ENCODE measurements around the gene ERBB4. TPM values are rescaled to one million over a fixed set of nuclear protein-coding genes. Genes with fewer than 3 reads are reported as not detected.

ERBB4 gene
- total RNA-seq, 1 experiment from 2014 or later = 0.04 TPM

DNA sequence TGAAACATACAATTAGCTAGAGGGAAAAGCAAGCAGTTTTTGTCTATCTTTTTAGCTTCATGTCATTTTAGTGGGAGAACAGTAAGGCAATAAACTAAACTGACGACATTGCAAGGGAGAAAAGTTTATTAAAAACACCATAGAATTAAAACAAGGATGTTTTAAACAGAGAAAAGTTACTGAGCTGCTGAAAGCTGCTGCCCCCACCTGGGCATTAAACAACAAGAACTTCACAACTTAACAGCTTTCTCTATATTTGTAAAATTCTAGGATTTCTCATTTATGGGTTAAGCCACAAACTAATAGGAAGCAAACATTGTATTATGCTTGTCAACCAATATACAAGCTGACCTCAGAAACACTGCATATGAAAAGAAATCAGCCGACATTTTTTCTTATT is 289.2 kb downstream of the ERBB4 start:
- Histone ChIP-seq H2AK5ac (ENCODE audit: insufficient read length, low read length) (no peak overlapping the region), H3K56ac (ENCODE audit: insufficient read length, low read depth, low read length) (no peak overlapping the region), H3K14ac (ENCODE audit: insufficient read depth, low read length) (no peak overlapping the region), H2BK12ac (ENCODE audit: insufficient read length, low read depth, low read length) (no peak overlapping the region), H3T11ph (ENCODE audit: low read length) (no peak overlapping the region), H3K27me3 (ENCODE audit: insufficient read depth, low read length) (no peaks in the 10 kb centered on the region), H3K79me1 (ENCODE audit: insufficient read depth, low read depth, low read length, poor library complexity, severe bottlenecking) (no peaks in the 10 kb centered on the region), H3K18ac (ENCODE audit: insufficient read length, low read depth, low read length) (no peak overlapping the region), H3K27ac (ENCODE audit: insufficient read length, low read depth, low read length) (no peak overlapping the region), H3K4me2 (ENCODE audit: insufficient read depth, insufficient read length, low read length) (no peak overlapping the region), H3K9ac (ENCODE audit: extremely low read depth, insufficient read length, low read length) (no peak overlapping the region), H3K23me2 (ENCODE audit: insufficient read length, low read depth, low read length, poor library complexity, severe bottlenecking) (no peaks in the 10 kb centered on the region), H3K79me2 (ENCODE audit: insufficient read depth, low read length) (no peaks in the 10 kb centered on the region), H2BK15ac (ENCODE audit: low read depth, low read length) (no peak overlapping the region), H3K4ac (ENCODE audit: low read depth, low read length) (no peak overlapping the region), H4K5ac (ENCODE audit: insufficient read length, low read depth, low read length) (no peak overlapping the region), H4K20me1 (ENCODE audit: control insufficient read depth, insufficient read depth, insufficient read length) (no peaks in the 10 kb centered on the region), H3K4me1 (ENCODE audit: insufficient read depth, low read length) (no peaks in the 10 kb centered on the region), H4K91ac (ENCODE audit: insufficient read length, low read depth, low read length) (no peak overlapping the region), H3K23ac (ENCODE audit: insufficient read length, low read depth, low read length) (no peak overlapping the region), H4K8ac (replicated peaks; ENCODE audit: insufficient read length, low read depth, low read length) (no peak overlapping the region), H2BK120ac (ENCODE audit: low read depth, low read length, poor library complexity, severe bottlenecking) (no peak overlapping the region), H2BK5ac (ENCODE audit: insufficient read length, low read length) (no peak overlapping the region), H3K9me3 (ENCODE audit: control insufficient read depth, low read depth, low read length) (no peaks in the 10 kb centered on the region), H2BK20ac (ENCODE audit: low read depth, low read length, poor library complexity, severe bottlenecking) (no peak overlapping the region), H2AFZ (ENCODE audit: low read length) (no peak overlapping the region)
- Mint-ChIP-seq H3K27me3 (ENCODE audit: low read depth) (no peaks in the 10 kb centered on the region), H3K27ac (no peak overlapping the region), H3K9me3 (no peaks in the 10 kb centered on the region), H3K4me3 (no peak overlapping the region), H3K4me1 (peaks cover 6 to 11% of the 10 kb centered on the region in 2 experiments), H3K36me3 (ENCODE audit: insufficient read depth in 1 of 3, low read depth in 3 of 3) (no peaks in the 10 kb centered on the region)
- TF ChIP-seq, protein P1, sequence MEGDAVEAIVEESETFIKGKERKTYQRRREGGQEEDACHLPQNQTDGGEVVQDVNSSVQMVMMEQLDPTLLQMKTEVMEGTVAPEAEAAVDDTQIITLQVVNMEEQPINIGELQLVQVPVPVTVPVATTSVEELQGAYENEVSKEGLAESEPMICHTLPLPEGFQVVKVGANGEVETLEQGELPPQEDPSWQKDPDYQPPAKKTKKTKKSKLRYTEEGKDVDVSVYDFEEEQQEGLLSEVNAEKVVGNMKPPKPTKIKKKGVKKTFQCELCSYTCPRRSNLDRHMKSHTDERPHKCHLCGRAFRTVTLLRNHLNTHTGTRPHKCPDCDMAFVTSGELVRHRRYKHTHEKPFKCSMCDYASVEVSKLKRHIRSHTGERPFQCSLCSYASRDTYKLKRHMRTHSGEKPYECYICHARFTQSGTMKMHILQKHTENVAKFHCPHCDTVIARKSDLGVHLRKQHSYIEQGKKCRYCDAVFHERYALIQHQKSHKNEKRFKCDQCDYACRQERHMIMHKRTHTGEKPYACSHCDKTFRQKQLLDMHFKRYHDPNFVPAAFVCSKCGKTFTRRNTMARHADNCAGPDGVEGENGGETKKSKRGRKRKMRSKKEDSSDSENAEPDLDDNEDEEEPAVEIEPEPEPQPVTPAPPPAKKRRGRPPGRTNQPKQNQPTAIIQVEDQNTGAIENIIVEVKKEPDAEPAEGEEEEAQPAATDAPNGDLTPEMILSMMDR (conservative IDR thresholded peaks at IDR 0.05) = peak; percentile 51
- no CpG with 5 or more reads among the region's 2 CpGs for WGBS (ENCODE audit: extremely low coverage, insufficient read length, low lambda C conversion rate)
- no peak for DNase-seq

All from H9 (cell line).